HG03139 (cell line): ENCODE results near the gene NFASC.

Experiments used
- ATAC-seq: cut with Tn5 transposase; IDR thresholded peaks from one replicate; pipeline ENCODE4 v1.9.1; 2021; ENCODE audit not compliant: unreplicated experiment

The NFASC gene

GRCh38 chr1:204858363-204858821, 12.3 kb upstream of the NFASC start:
- ATAC-seq: no peak

DNA sequence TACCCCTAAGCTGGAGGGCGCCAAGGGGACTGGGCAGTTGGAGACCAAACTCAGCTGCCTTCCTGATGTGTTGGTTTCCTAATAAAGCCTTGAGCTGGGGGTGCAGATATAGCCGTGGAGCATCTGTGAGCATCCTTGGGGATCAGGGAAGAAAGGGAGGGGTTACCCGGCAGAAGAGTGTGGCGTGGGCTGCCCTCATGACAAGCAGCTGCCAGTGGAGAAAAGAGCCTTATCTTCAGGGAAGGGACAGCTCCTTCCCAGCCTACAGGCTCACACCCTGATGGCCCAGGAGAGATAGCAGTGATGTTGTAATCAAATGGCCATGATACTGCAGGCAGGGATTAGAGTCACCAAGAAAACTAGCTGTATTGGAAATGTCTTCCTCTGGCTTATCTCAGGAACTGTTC, 10.8 kb upstream of the NFASC start:
- no peak for ATAC-seq

DNA sequence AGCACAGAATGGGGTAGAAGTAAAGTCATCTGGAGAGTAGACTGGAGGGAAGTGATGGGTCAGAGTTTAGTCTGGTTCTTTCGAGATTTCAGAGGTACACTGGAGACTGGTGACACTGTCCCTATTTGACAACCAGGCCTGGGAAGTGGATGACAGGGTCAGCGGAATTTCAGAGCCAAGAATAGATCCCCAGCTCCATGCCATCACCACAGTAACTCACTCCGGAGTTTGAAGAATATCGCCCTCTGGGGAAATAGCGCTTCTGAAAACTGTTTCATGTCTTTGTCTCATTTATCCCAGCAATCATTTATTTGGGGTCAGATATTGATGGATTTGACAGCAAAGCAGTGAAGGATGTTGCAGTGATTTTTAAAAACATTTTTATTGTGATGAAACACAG, 7.6 kb upstream of the NFASC start:
- no peak for ATAC-seq

DNA sequence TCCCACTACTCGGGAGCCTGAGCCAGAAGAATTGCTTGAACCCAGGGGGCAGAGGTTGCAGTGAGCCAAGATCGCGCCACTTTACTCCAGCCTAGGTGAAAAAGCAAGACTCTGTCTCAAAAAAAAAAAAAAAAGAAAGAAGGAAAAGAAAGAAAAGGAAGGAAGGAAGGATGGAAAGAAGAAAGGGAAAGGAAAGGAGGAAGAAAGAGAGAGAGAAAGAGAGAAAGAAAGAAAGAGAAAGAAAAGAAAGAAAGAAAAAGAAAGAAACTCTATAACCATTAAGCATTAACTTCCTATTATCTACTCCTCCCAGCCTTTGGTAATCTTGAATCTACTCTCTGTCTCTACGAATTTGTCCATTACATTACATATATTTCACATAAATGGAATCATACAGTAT, 6.9 kb upstream of the NFASC start:
- no peak for ATAC-seq

- no peak for ATAC-seq
These were observed 4.5 kb upstream of the NFASC start for GRCh38 chr1:204866051-204866596.

DNA sequence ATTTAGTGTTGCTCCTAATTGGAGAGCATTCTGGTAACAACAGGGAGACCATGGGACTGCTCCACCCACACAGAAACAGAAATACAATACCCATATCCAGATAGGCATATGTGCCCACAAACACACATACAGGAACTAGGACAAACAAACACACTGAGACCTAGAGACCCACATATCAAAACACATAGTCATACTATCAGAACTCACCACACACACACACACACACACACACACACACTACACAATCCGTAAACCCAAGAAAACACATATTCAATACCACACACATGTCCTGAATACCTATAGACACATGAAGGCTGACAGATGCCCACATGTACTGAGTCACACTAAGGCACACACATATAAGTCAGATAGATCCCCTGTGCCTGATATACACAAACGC, 3.5 kb upstream of the NFASC start:
- no peak for ATAC-seq

DNA sequence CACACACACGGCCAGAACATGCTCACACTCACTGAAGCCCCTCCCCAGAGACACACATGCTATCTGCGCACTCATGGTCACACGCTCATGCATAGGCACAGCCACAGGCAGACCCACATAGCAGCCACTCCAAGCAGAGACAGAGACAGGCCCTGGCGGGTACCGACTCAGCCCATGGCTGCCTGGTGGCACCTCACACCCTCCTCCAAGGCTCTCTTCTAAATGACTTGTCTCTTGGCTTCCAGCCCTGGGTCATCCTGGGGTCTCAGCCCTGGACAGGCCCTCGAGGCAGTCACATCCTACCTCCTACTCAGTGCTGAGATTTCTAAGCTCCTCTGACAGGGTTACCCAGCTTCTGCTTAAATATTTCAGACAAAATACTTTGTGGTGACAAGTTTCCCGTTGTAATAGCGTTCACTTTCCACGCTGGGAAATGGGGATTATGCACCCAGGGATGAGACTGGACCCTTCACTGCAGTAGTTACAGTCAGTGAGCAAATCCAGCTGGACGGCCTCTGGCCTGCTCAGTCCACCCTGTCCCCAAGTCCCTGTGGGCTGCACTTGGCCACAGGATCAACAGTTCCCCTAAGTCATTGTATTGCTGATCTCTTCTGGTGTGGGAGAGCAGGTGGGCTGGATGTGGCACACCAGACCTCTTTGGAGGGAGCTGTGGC, 2.9 kb upstream of the NFASC start:
- no peak for ATAC-seq

- no peak for ATAC-seq
These were observed 2.3 kb upstream of the NFASC start for GRCh38 chr1:204868340-204868700.

- ATAC-seq: no peak
These were observed 1.6 kb upstream of the NFASC start for GRCh38 chr1:204869097-204869496.

DNA sequence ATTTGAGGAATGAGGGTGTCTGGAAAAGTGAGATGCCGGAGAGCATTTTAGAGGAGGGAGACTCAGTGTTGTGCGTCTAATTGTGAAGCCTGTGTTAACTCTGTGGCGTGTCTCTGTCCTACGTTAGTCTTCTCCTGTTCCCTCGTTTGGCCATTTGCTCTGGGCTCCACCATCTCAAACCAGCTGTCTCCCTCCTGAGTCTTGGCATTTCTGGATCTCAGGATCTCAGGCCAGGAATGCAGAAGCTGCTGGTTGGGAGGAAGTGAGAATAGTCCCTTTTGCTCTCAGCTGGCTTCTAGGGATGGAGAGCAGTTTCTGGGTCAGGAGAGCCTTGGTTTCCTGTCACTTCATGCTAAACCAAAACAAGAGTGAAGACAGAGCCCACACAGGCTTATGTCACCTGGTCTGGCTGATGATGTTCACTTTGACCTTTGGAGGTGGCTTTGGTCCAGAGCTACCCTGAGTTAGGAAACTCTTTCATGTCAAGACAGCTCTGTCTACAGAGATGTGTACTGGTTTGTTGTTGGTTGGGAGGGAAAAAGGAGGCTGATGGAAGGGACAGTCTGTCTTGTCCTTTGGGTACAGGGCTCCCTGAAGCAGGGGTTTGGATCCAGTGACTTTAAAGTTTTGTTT, 859 bp downstream of the NFASC start:
- ATAC-seq: no peak

GRCh38 chr1:204872262-204872881, 1.7 kb downstream of the NFASC start:
- ATAC-seq: no peak

GRCh38 chr1:204873176-204873575, 2.5 kb downstream of the NFASC start:
- ATAC-seq: no peak

DNA sequence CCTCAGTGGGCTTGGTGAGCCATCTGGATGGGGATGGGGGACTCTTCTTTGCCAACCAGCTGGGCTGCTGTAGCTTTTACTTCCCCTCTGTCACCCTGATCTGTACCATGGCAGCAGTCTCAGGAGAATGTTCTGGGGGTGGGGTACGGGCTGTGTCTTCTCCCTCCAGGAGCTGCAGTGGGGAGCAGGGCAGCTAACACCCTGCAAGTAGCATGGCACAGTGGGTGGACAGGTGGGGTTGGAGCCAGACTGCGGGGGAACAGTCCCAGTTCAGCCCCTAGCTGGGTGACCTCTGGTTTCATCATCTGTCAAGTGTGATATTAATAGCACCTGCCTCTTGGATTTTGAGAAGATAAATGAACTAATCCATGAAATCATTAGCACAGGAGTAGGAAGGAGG, 3.1 kb downstream of the NFASC start:
- ATAC-seq: no peak

DNA sequence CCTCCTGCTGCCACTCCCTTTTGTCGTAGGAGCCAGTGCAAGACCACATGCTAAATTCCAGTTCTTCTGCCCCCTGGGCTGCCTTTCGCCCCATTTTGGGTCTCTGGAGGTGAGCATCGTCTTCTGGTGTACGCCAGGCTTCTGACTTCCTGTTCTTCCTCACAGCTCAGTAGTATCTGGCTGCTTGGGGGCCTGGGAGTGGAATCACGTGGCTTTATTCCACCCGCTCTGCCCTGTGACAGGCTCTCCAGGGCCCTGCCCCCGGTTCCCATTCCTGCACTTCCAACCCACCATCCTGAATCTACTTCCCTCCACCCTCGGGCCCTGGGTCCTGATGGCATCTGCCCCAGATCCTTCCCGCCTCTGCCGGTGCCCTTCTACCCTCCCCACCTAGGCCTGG, 3.6 kb downstream of the NFASC start:
- no peak for ATAC-seq

DNA sequence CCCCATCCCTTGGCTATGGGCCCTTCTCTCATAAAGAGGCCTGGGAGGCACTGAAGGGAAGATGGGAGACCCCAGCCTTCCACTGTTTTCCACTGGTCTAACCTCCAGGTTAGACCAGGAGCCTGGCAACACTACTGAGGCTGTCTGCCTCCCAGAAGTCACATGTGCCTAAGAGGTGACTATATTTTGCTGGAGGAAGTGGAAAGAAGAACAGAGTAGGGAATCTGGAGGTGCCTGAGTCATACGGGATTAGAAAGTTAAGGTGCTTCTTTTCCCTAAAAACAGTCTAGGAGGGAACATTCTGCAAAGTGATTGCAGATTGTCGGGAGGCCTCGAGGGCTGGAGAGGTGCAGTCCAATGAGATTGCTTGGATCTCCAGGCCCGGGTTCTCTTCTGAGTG, 4.6 kb downstream of the NFASC start:
- no peak for ATAC-seq

GRCh38 chr1:204878621-204879234, 8.1 kb downstream of the NFASC start:
- no peak for ATAC-seq

DNA sequence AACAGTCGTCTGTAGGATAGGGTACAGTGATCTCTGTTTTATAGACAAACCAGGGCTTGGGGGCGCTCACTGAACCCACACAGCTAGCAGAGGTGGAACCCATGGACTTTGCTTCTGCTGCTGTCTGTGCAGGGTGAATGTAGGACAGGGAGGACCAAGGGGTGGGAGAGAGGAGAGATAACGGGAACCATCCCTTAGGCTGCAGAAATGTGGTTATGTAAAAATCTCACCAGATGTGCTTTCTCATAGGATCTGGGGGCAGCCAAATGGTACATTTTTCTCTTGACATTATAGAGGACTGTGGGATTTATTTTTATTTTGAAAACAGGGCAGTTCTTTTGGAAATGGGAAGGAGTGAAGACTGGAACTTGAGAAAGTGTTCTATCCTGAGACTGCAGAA, 8.7 kb downstream of the NFASC start:
- ATAC-seq: no peak

DNA sequence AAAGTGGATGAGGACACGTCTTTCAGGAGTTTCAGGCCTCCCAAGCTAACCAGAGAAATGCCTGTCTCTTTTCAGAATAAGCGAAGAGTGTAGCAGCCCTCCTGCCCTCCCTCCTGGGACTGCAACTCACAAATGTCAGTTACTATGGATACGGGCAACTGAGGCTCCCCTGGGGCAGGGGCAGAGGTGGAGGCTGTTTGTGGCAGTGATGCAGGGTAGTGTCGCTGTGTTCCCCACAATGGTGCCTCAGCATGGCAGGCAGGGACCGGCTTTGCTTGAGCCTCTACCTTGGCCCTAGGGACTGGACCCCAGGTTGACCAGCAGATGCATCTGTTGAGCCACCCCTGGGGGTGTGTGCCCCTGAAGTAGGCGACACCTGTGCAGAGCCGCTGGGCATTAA, 10.2 kb downstream of the NFASC start:
- ATAC-seq: no peak

GRCh38 chr1:204882479-204882878, 11.8 kb downstream of the NFASC start:
- no peak for ATAC-seq

GRCh38 chr1:204883405-204883804, 12.7 kb downstream of the NFASC start:
- no peak for ATAC-seq

DNA sequence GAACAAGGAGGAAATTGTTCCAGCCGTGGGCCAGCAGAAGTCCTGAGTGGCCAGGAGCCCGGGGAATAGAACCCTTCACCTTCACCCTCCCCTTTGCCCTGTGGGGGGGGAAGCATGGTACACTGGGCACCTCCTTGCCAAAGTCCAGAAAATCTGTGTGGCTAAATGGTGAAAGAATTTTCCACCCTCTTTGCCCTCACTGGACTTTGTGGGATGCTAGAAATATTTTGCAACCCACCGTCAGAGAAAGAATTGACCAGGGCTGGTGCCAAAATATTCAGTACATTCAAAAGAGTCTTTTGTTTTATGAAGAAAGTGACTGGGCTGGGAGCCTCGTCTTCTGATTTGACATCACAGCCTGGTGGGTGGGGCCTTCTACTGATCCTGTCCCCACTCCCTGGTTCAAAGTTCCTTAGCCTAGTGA, 14.6 kb downstream of the NFASC start:
- no peak for ATAC-seq

DNA sequence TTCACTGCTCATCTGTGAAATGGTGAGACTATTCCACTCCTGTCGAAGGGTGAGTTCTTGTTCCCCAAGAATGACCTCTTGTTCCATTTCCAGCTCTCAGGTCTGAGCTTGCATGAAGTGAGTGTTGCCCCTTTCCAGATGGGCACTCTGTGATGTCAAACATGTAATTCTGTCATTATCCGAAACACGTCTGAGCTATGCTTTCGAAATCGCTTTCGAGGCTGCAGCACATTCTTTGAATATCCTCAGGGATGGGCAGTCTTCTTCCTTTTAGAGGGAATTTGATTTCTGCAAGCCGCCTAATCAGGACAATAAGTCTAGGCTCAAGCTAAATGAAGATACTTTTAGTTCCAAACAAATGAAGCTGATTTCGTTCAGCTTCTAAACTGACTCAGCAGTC, 15.1 kb downstream of the NFASC start:
- ATAC-seq: no peak
